ENCODE measurements around the gene TBCA.
"Not testable (repeated sequence)": the region's sequence is repeated elsewhere in the genome, so short reads cannot be mapped to it uniquely, and the experiment has no call there.

The TBCA gene

GRCh38 chr5:77699569-77699968 is 76.6 kb downstream of the TBCA start:
- DNase-seq = not testable (repeated sequence)

GRCh38 chr5:77698920-77699319 is 77.2 kb downstream of the TBCA start:
- no peak for DNase-seq

DNA sequence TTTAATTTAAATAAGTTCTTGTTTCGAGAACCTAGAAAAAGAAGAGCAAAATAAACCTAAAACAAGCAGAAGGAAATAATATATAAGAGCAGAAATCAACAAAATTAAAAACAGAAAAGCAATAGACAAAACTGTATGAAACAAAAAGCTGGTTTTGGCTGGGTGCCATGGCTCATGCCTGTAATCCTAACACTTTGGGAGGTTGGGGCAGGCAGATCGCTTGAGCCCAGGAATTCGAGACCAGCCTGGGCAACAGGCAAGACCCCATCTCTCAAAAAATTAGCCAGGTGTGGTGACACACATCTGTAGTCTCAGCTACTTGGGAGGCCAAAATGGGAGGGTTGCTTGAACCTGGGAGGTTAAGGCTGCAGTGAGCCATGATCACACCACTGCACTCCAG is 78.4 kb downstream of the TBCA start:
- DNase-seq = no peak

GRCh38 chr5:77696120-77696519 is 80.0 kb downstream of the TBCA start:
- DNase-seq = peak; percentile 34

GRCh38 chr5:77693913-77694312 is 82.2 kb downstream of the TBCA start:
- DNase-seq = no peak

DNA sequence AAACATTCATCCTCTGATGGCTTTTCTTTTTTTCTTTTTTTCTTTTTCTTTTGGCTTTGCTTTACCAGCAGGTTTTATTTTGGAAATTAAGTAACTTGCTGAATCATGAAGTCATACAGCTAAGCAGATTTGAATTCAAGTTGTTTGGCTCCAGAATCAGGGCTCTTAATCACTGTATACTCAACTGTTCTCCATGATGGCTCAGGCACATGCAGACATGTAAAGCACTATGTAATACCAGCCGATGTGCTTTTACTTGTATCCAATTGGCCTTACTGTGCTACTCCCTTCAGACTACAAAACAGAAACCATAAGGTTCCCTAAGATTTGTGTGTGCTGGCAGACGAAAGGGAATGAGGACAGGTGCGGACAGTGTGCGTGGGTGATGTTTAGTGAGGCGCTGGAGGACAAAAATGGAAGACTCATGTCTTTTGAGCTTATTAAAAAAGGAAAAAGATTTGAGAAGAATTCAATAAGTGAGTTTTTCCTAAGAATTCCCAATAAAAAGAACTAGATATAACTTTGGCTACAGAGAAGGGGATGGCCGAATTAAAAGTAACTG is 92.9 kb downstream of the TBCA start:
- no peak for DNase-seq

GRCh38 chr5:77670526-77670925 is 105.6 kb downstream of the TBCA start:
- no peak for DNase-seq

DNA sequence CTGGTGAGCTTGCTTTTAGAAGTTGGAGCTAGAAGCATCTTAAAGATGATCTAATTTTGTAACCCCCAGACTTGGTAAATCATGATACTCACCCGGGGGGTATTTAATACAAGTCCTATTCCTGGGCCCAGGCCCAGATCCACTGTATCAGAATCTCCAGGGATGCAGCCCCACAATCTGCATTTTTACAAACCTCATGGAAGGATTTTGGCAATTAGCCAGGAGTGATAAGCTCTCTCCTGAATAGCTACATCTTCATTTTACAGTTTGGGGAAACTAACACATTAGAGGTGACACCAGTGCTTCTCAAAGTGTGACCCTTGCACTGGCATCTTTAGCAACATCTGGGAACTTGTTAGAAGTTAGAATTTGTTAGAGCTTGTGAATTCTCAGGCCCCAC is 106.5 kb downstream of the TBCA start:
- no peak for DNase-seq

DNA sequence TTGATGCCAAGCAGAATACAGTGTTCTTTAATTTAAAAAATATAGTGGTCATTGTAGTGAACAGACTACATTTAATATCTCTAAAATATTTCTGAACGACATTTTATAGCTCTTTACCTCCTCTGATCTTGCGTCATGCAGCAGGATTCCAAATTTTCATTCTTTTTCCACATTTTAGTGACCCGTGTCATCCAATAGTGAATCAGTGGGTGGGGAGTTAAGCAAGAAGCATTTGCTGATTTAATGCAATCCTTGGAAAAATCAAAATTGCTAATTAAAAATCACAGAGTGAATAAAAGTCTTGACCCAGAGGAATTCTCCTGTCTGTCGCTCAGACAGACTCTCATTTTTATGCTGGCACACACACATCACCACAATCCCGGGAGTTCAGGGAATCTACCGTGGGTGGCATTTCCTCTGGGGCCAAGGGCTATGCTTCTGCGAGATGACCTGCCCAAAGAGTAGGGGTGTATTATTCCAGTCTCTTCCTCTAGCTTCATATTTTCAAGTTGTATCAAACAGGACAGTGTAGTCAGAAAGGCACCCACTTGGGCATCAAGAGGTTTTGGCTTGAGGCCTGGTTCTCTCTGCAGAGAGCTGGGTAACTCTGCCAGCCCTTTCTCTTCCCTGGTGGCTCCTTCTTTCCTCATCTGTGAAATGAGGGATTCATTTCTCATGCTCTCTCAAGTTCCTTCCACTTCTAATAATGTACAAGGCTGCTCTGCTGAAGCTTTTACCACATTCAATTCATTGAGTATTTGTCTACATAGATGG is 112.9 kb downstream of the TBCA start:
- no peak for DNase-seq

DNA sequence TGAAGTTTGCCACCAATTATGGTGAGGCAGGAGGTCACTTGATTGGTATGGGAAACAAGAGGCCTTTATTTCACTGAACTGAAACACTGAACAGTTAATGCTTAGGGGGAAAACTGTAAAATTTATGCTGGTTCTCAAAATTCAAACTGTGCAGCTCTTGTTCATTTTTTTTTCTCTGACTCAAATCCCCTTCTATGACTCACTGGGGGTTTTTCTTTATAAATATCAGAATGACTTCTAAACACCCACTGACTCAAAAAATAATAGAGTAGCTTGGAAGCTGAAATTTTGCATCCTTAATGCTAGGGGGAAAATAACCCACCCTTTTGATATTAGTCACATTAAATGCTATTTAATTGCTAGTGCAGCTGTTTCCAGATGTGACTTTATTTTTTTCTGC is 113.5 kb downstream of the TBCA start:
- peak; percentile 60 for DNase-seq

GRCh38 chr5:77658662-77659061 is 117.5 kb downstream of the TBCA start:
- DNase-seq = no peak

- no peak for DNase-seq
Observed at GRCh38 chr5:77651343-77651742, 124.8 kb downstream of the TBCA start.

GRCh38 chr5:77650686-77651085 is 125.5 kb downstream of the TBCA start:
- DNase-seq = no peak

GRCh38 chr5:77649776-77650175 is 126.4 kb downstream of the TBCA start:
- no peak for DNase-seq

- DNase-seq = no peak
Observed at GRCh38 chr5:77645995-77646639, 130.0 kb downstream of the TBCA start.

DNA sequence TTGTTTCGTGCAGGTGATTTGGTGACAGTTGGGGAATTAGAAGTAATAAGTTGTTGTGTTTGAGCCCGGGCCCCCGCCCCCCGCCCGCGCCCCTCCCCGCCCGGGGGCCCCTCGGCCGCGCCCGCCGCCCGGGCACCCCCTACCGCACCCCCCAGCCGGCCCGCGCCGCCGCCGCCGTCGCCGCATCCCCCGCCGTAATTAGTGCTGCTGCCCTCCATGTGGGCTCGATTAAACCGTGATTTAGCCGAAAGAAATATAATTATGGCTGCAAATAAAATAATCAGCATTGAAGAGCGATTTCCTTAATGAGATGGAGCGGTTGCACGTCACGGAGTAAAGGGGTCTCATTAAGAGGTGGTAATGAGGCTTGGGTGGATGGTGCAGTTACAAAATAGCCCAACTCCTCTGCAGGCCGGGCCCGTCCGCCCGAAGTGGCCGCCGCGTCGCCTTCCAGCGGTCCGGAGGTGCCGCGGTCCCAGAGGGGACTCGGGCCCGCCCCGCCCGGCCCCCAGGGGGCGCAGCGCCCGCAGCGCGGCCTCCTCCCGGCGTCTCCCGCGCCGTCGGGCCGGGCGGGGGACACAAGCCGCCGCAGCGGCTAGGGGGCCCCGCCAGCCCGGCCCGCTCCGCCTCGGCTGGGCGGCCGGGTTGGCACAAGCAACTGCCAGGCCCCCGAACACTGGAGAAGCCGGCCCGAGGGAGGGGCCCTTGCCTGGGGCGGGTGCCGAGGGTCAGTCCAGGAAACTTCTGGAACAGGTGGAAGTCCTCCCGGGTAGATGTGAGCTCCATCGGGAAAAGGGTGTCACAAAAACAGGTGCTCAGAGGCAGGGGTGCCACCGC is 130.8 kb downstream of the TBCA start:
- DNase-seq = peak; percentile 45

- DNase-seq = no peak
Observed at GRCh38 chr5:77644371-77645157, 131.6 kb downstream of the TBCA start.

- no peak for DNase-seq
Observed at GRCh38 chr5:77643654-77644370, 132.3 kb downstream of the TBCA start.

GRCh38 chr5:77642738-77643653 is 133.1 kb downstream of the TBCA start:
- no peak for DNase-seq

DNA sequence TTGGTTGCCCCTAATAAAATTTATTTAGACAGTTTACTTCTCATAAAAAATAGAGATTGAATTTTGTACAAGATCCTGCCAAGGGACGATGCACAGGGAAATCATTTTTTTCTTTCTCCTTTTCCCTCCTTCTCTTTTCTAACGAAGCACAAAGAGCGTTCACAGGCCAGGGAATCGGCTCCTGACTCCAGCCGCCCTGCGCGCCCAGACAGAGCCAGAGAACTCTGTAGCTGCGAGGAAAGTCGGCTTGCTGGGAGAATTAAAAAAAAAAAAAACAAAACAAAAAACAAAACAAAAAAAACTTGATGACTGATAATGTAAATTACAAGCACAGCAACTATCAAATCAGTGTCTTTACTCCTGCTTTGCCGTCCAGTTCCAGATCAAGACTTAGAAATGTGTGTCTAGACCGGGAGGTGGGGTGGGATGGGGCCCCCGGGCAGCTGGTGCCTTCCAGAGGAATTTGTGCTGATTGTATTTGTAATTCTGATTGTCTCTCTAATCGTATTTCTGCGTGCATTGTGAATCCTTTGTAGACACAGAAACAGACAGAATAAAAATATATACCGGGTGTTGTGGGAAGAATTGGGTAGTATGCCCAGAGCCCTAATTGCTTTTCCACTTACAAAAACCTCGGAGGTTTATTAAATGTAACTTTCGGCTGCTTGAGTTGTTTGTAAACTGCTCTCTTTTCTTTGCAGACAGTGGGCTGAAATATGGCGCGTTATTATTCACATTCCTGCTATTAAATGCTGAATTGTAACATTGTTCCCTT is 134.0 kb downstream of the TBCA start:
- DNase-seq = no peak

Measured in activated CD4-positive, alpha-beta T cell treated with anti-CD3 and anti-CD28 coated beads, Interleukin-10, Interleukin-2, amounts not matched to agents 100 ng/mL and 50 ng/mL, durations not matched to agents 16 hours and 8 hours (primary cell).